GM19452 (cell line): ENCODE results near the gene TSEN34.
"Not testable (repeated sequence)": the region's sequence is repeated elsewhere in the genome, so short reads cannot be mapped to it uniquely, and the experiment has no call there.

Source experiments
- ATAC-seq: cut with Tn5 transposase; IDR thresholded peaks from one replicate; pipeline ENCODE4 v1.9.1; 2021; ENCODE audit not compliant: unreplicated experiment

TSEN34 gene

GRCh38 chr19:54231077-54231931 lies 40.2 kb downstream of the TSEN34 start:
- peak; percentile 56 for ATAC-seq

- no peak for ATAC-seq
Observed at GRCh38 chr19:54233941-54234340, 42.8 kb downstream of the TSEN34 start.

- not testable (repeated sequence) for ATAC-seq
Observed at GRCh38 chr19:54239491-54240371, 48.6 kb downstream of the TSEN34 start.

GRCh38 chr19:54240372-54241336 lies 49.5 kb downstream of the TSEN34 start:
- not testable (repeated sequence) for ATAC-seq

GRCh38 chr19:54242234-54242633 lies 51.1 kb downstream of the TSEN34 start:
- not testable (repeated sequence) for ATAC-seq

- ATAC-seq: not testable (repeated sequence)
Observed at GRCh38 chr19:54242646-54243045, 51.5 kb downstream of the TSEN34 start, which contains the start of gene LILRA6. LILRA6 (minus strand) TSS chr19:54242790.

GRCh38 chr19:54243809-54244208 lies 52.7 kb downstream of the TSEN34 start:
- not testable (repeated sequence) for ATAC-seq
